ENCODE measurements around the gene KLHL21. TPM values are rescaled to one million over a fixed set of nuclear protein-coding genes. Genes with fewer than 3 reads are reported as not detected.

Gene KLHL21
- total RNA-seq, 4 donors from 2014 or later, result 105 to 125 (median 118) TPM

DNA sequence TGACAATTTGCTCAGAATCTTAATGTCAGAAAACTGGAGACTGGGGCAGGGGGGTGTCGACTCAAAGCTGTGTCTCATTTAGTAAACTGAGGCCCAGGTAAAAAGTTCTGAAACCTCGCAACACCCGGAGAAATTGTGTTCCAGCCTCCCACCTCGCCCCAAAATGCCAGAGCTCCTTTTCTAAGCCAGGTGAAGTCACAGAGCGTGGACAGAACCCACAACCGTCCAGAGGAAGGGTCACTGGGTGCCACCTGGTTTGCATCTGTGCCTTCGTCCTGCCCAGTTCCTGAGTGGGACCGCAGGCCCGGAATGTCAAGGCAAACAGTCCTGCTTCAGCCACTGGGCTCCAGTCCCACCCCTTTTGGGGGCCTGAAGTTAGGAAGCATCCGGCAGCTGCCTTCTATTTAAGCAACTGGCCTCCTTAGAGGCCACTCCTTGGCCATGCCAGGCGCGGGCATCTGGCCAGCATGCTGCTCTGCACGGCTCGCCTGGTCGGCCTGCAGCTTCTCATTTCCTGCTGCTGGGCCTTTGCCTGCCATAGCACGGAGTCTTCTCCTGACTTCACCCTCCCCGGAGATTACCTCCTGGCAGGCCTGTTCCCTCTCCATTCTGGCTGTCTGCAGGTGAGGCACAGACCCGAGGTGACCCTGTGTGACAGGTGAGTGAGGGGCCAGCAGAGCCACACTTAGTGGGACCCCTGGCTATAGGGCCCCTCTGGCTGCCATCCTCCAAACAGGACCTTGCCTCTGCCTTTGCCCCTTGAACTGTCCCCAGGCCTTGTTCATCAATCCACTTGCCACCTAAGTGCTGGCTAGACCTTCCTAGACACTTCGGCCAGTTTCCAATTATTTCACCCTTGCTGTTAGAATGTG is 47.5 kb downstream of the KLHL21 start, which contains the start of gene TAS1R1:
TSS of gene TAS1R1 (plus strand) at position 401 of the 872 bp plus-strand sequence. CDS start at position 468, 67 bp downstream.
- peaks cover 23% of the 10 kb centered on the region for H3K4me1 ChIP-seq
- H3K36me3 ChIP-seq, result peaks cover 4% of the 10 kb centered on the region
- H3K9me3 ChIP-seq, result no peaks in the 10 kb centered on the region
- H3K27ac ChIP-seq, result peak within 1 kb of the TSS; percentile 84
- no peaks in the 10 kb centered on the region for H3K27me3 ChIP-seq
- 59% methylated on average over 16 of the region's 19 CpGs for WGBS
- no peak for TF ChIP-seq POLR2A (IDR thresholded peaks at IDR 0.05)
- peak within 1 kb of the TSS; percentile 99 for H3K4me3 ChIP-seq
- peak in 1 of 2 donors; percentile 71 for DNase-seq (ENCODE audit: low spot score in 2 of 2)

- Histone ChIP-seq H3K27ac (peak within 1 kb of the TSS; percentile 84), H3K4me3 (peak within 1 kb of the TSS; percentile 99), H3K36me3 (peaks cover 13% of the 10 kb centered on the region), H3K27me3 (no peaks in the 10 kb centered on the region), H3K9me3 (no peaks in the 10 kb centered on the region), H3K4me1 (peaks cover 23% of the 10 kb centered on the region)
- 2% methylated on average over 23 of the region's 87 CpGs for WGBS
- TF ChIP-seq EP300 (IDR thresholded peaks at IDR 0.05), result no peak
- TF ChIP-seq POLR2A (IDR thresholded peaks at IDR 0.05), result peak in 1 of 2 donors; percentile 47
- TF ChIP-seq CTCF (IDR thresholded peaks at IDR 0.05), result peak; percentile 95 to 99
- peak in 2 of 3 donors; percentile 22 to 82 for TF ChIP-seq POLR2AphosphoS5 (IDR thresholded peaks at IDR 0.05)
- DNase-seq (ENCODE audit: low spot score in 2 of 2), result peak; percentile 95 to 96
Measured at GRCh38 chr1:6554031-6554906, 48.4 kb downstream of the KLHL21 start, which contains the start of gene NOL9. NOL9 (minus strand) TSS chr1:6554513; CDS start chr1:6554502, 11 bp downstream.

- no peaks in the 10 kb centered on the region for H3K9me3 ChIP-seq
- H3K27me3 ChIP-seq, result no peaks in the 10 kb centered on the region
- no peak for DNase-seq (ENCODE audit: low spot score in 2 of 2)
- 52% methylated on average over 4 of the region's 4 CpGs for WGBS
- peaks cover 21% of the 10 kb centered on the region for H3K4me1 ChIP-seq
- no peak overlapping the region for H3K4me3 ChIP-seq
- peaks cover 72% of the 10 kb centered on the region for H3K36me3 ChIP-seq
- TF ChIP-seq POLR2A (IDR thresholded peaks at IDR 0.05) (no peak), CTCF (IDR thresholded peaks at IDR 0.05) (no peak), EP300 (IDR thresholded peaks at IDR 0.05) (no peak), POLR2AphosphoS5 (IDR thresholded peaks at IDR 0.05) (no peak)
- H3K27ac ChIP-seq, result no peak overlapping the region
Measured at GRCh38 chr1:6547301-6547700, 55.4 kb downstream of the KLHL21 start.

GRCh38 chr1:6546326-6546725 is 56.3 kb downstream of the KLHL21 start:
- no peaks in the 10 kb centered on the region for H3K9me3 ChIP-seq
- WGBS, result 66% methylated on average over 5 of the region's 5 CpGs
- TF ChIP-seq POLR2A (IDR thresholded peaks at IDR 0.05), result no peak
- TF ChIP-seq CTCF (IDR thresholded peaks at IDR 0.05), result no peak
- TF ChIP-seq POLR2AphosphoS5 (IDR thresholded peaks at IDR 0.05), result no peak
- TF ChIP-seq EP300 (IDR thresholded peaks at IDR 0.05), result no peak
- DNase-seq (ENCODE audit: low spot score in 2 of 2), result no peak
- H3K27ac ChIP-seq, result no peak overlapping the region
- peaks cover 21% of the 10 kb centered on the region for H3K4me1 ChIP-seq
- H3K27me3 ChIP-seq, result no peaks in the 10 kb centered on the region
- H3K4me3 ChIP-seq, result no peak overlapping the region
- peaks cover 78% of the 10 kb centered on the region for H3K36me3 ChIP-seq

DNA sequence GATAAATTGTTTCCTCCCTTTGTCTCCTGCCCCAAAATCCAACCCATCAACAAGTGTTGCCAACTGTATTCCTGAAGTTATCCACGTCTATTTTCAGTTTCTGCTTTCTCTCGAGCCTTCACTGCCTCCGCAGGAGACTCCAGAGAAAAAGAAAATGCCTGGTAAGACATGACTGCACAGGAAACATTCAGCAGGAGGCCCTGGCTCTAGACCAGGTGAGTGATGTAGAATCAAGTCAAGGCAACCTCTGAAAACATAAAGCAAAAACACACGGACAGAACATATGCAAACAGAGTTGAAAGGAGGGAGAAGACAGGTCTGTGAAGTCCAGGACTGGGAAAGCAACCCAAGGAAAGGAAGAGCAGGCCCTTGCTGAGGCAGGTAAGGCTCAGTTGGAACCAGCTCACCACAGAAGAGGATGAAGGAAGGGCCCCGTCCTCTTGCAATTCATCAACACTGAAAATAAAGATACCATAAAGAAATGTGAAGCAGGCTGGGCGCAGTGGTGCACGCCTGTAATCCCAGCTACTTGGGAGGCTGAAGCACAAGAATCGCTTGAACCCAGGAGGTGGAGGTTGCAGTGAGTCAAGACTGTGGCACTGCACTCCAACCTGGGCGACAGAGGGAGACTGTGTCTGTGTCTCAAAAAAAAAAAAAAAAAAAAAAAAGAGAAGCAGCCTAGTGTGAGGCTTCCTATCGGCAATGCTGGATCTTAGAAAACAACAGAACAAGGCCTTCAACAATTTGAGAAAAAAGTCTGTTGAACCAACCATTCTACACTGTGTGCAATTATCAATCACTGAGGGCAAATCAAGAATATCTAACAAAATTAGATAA is 57.2 kb downstream of the KLHL21 start:
- Histone ChIP-seq H3K9me3 (no peaks in the 10 kb centered on the region), H3K4me3 (no peak overlapping the region), H3K27ac (no peak overlapping the region), H3K4me1 (peaks cover 21% of the 10 kb centered on the region), H3K27me3 (no peaks in the 10 kb centered on the region), H3K36me3 (peaks cover 82% of the 10 kb centered on the region)
- TF ChIP-seq EP300 (IDR thresholded peaks at IDR 0.05), result no peak
- no peak for TF ChIP-seq POLR2AphosphoS5 (IDR thresholded peaks at IDR 0.05)
- no peak for TF ChIP-seq POLR2A (IDR thresholded peaks at IDR 0.05)
- TF ChIP-seq CTCF (IDR thresholded peaks at IDR 0.05), result no peak
- DNase-seq (ENCODE audit: low spot score in 2 of 2), result no peak
- WGBS, result 49% methylated on average over 10 of the region's 10 CpGs
